OCI-LY7 (cell line): ENCODE measurements around the gene CNOT3. TPM values are rescaled to one million over a fixed set of nuclear protein-coding genes. Genes with fewer than 3 reads are reported as not detected.

Experiments used
- BruUV-seq: library from RNA; stranded (reverse); fragments of 400-500 nt; replicated peaks from 2 replicates; lab custom pipeline; 2021; lab: Mats Ljungman, UMichigan
- CTCF ChIA-PET: fragments of 300-600 bp; sonication (Branson Sonifier 250); formaldehyde crosslinking; loops from one replicate; lab custom pipeline; 2022; ENCODE audit warnings: antibody characterized with exemption; ENCODE audit not compliant: unreplicated experiment; lab: Charles Lee
- POLR2A ChIA-PET: fragments of 300-600 bp; sonication (Branson Sonifier 250); formaldehyde crosslinking; loops from one replicate; lab custom pipeline; 2022; ENCODE audit warnings: antibody characterized with exemption; lab: Charles Lee
- DNase-seq: peaks from one replicate; pipeline ENCODE4 v3.0.0-alpha.2; 2015; ENCODE audit warnings: low spot score
- H2AFZ ChIP-seq: fragments of 200-600 bp; sonication (generic), shearing (Covaris generic); 2 replicates; pipeline ENCODE4 v1.6.1; 2014; ENCODE audit warnings: mild to moderate bottlenecking, antibody characterized with exemption, low read length, moderate library complexity
- H3K27ac ChIP-seq: fragments of 200-600 bp; sonication (generic); 2 replicates; pipeline ENCODE4 v1.5.1; 2014; ENCODE audit warnings: mixed run types, low read depth, mild to moderate bottlenecking, moderate library complexity, low read length, inconsistent platforms; ENCODE audit not compliant: poor library complexity, severe bottlenecking
- H3K36me3 ChIP-seq: fragments of 200-600 bp; sonication (generic); 2 replicates; pipeline ENCODE4 v1.6.1; 2014; ENCODE audit warnings: mild to moderate bottlenecking, antibody characterized with exemption, low read length, moderate library complexity, mixed read lengths; ENCODE audit not compliant: insufficient read depth
- H3K4me1 ChIP-seq: fragments of 200-600 bp; sonication (generic); 2 replicates; pipeline ENCODE4 v1.5.1; 2014; ENCODE audit warnings: mild to moderate bottlenecking, low read length; ENCODE audit not compliant: insufficient read depth, poor library complexity, severe bottlenecking
- H3K4me2 ChIP-seq: fragments of 200-600 bp; sonication (generic); 2 replicates; pipeline ENCODE4 v1.6.1; 2014; ENCODE audit warnings: mild to moderate bottlenecking, low read length
- H3K4me3 ChIP-seq: fragments of 200-600 bp; sonication (generic); 2 replicates; pipeline ENCODE4 v1.5.1; 2014; ENCODE audit warnings: mild to moderate bottlenecking, low read depth, low read length; ENCODE audit not compliant: poor library complexity, severe bottlenecking
- H3K79me2 ChIP-seq: fragments of 200-600 bp; sonication (generic); 2 replicates; pipeline ENCODE4 v1.6.1; 2016; ENCODE audit warnings: low read depth, mild to moderate bottlenecking, low read length, moderate library complexity, mixed read lengths; ENCODE audit not compliant: insufficient read depth
- H3K9me2 ChIP-seq: fragments of 200-600 bp; sonication (generic); 2 replicates; pipeline ENCODE4 v1.6.1; 2016; ENCODE audit warnings: mild to moderate bottlenecking, low read length, mixed read lengths; ENCODE audit not compliant: insufficient read depth
- H3K9me3 ChIP-seq: fragments of 200-600 bp; sonication (generic); 2 replicates; pipeline ENCODE4 v1.6.1; 2014; ENCODE audit warnings: mild to moderate bottlenecking, mixed run types, low read length, mixed read lengths
- H4K20me1 ChIP-seq: fragments of 200-600 bp; sonication (generic); 2 replicates; pipeline ENCODE4 v1.6.1; 2014; ENCODE audit warnings: mild to moderate bottlenecking, antibody characterized with exemption, low read length, moderate library complexity, mixed read lengths; ENCODE audit not compliant: insufficient read depth
- CTCF ChIP-seq: fragments of 200-600 bp; sonication (generic); conservative IDR thresholded peaks from 2 replicates; pipeline ENCODE4 v1.5.1; 2014; ENCODE audit warnings: mild to moderate bottlenecking, antibody characterized with exemption, low read length, moderate library complexity, mixed read lengths
- EZH2phosphoT487 ChIP-seq: fragments of 200-600 bp; sonication (generic); IDR thresholded peaks from 2 replicates; pipeline ENCODE4 v1.6.1; 2018; ENCODE audit warnings: low read depth, borderline replicate concordance, mild to moderate bottlenecking, mixed run types, antibody characterized with exemption, low read length, moderate library complexity, mixed read lengths
- intact Hi-C: fragments of 100-400 bp; cut with micrococcal nuclease; formaldehyde crosslinking; loops from one replicate; pipeline ENCODE4 v1.10.0; 2022; ENCODE audit not compliant: unreplicated experiment
- total RNA-seq, 2 experiments: library from RNA; depleted of rRNA in 1 of 2; stranded (reverse); fragments of >200 nt in 1 of 2; shearing (Covaris generic) in 1 of 2; gene quantifications; 2 replicates each; pipeline ENCODE4 v1.2.3, GENCODE V29; 2014 to 2022

The CNOT3 gene
- total RNA-seq, 2 experiments from 2014 or later: 18.4 to 54.8 TPM

- no peak overlapping the region for H3K4me2 ChIP-seq
- intact Hi-C loops: no loop called here
- H3K4me3 ChIP-seq: no peak overlapping the region
- H3K79me2 ChIP-seq: peaks cover 27% of the 10 kb centered on the region; the same call in 1 of the 2 replicates
- no peak for TF ChIP-seq CTCF
- no peak for TF ChIP-seq EZH2phosphoT487
- H3K4me1 ChIP-seq: peaks cover 11% of the 10 kb centered on the region
- CTCF ChIA-PET: no interaction called here
- H2AFZ ChIP-seq: no peak overlapping the region
- no peak overlapping the region for H3K27ac ChIP-seq
- DNase-seq: no peak
- no peaks in the 10 kb centered on the region for H4K20me1 ChIP-seq
- peaks cover 57% of the 10 kb centered on the region for H3K36me3 ChIP-seq
- no TSS peak for BruUV-seq
- POLR2A ChIA-PET: no interaction called here
- no peaks in the 10 kb centered on the region for H3K9me2 ChIP-seq
- H3K9me3 ChIP-seq: no peaks in the 10 kb centered on the region
Measured at GRCh38 chr19:54105796-54106195, 31.8 kb upstream of the CNOT3 start.

GRCh38 chr19:54106716-54107115 lies 30.8 kb upstream of the CNOT3 start:
- POLR2A ChIA-PET: no interaction called here
- H4K20me1 ChIP-seq: no peaks in the 10 kb centered on the region
- TF ChIP-seq CTCF (no peak), EZH2phosphoT487 (no peak)
- H3K9me2 ChIP-seq: no peaks in the 10 kb centered on the region
- no peak overlapping the region for H2AFZ ChIP-seq
- no peaks in the 10 kb centered on the region for H3K9me3 ChIP-seq
- H3K4me1 ChIP-seq: peaks cover 11% of the 10 kb centered on the region
- peaks cover 63% of the 10 kb centered on the region for H3K36me3 ChIP-seq
- BruUV-seq: no TSS peak
- H3K4me3 ChIP-seq: no peak overlapping the region
- H3K79me2 ChIP-seq: peaks cover 27% of the 10 kb centered on the region; the same call in 1 of the 2 replicates
- H3K4me2 ChIP-seq: no peak overlapping the region
- DNase-seq: no peak
- CTCF ChIA-PET: no interaction called here
- no peak overlapping the region for H3K27ac ChIP-seq
- intact Hi-C loops: no loop called here

GRCh38 chr19:54107876-54108490 lies 29.6 kb upstream of the CNOT3 start:
- H3K9me3 ChIP-seq: no peaks in the 10 kb centered on the region
- H3K27ac ChIP-seq: no peak overlapping the region
- peaks cover 7% of the 10 kb centered on the region for H3K4me1 ChIP-seq
- no peak overlapping the region for H3K4me2 ChIP-seq
- H3K9me2 ChIP-seq: no peaks in the 10 kb centered on the region
- H2AFZ ChIP-seq: no peak overlapping the region
- H3K79me2 ChIP-seq: peaks cover 25% of the 10 kb centered on the region; the same call in 1 of the 2 replicates
- intact Hi-C loops: no loop called here
- peaks cover 73% of the 10 kb centered on the region for H3K36me3 ChIP-seq
- TF ChIP-seq CTCF: no peak
- TF ChIP-seq EZH2phosphoT487: no peak
- no TSS peak for BruUV-seq
- no peak for DNase-seq
- no peak overlapping the region for H3K4me3 ChIP-seq
- CTCF ChIA-PET: no interaction called here
- POLR2A ChIA-PET: no interaction called here
- no peaks in the 10 kb centered on the region for H4K20me1 ChIP-seq
